ENCODE data around the gene B4GALNT1.
"Not testable (repeated sequence)": the region's sequence is repeated elsewhere in the genome, so short reads cannot be mapped to it uniquely, and the experiment has no call there.

Gene B4GALNT1

GRCh38 chr12:57620245-57620935, 12.6 kb downstream of the B4GALNT1 start:
- no peak for DNase-seq (ENCODE audit: low spot score)
- TF ChIP-seq CTCF (IDR thresholded peaks at IDR 0.05; ENCODE audit: extremely low read depth, missing control alignments): no peak

- no peak for TF ChIP-seq CTCF (IDR thresholded peaks at IDR 0.05; ENCODE audit: extremely low read depth, missing control alignments)
- DNase-seq (ENCODE audit: low spot score): peak; percentile 43
Measured at GRCh38 chr12:57619434-57620244, 13.4 kb downstream of the B4GALNT1 start.

DNA sequence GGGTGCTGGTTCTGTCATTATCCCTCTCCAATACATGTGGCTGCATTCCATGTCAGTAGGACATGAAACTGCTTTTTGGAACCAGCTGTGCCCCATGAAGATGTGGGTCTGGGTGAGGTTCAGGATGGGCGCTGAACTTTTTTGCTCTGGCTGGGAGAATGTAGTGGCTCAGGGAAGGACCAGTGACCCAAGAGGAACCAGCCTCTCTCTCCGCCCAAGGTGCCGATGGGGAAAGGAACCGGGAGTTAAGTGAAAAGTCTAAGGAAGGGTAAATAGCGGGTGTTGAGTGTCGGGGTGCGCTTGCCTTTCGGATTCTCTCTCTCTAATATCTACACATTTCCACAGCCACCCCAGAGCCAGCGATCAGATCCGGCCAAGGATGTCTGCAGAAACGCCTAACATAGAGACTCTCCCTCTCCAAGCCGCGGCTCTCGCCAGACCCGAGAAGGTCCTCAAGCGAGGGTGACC, 14.0 kb downstream of the B4GALNT1 start:
- DNase-seq (ENCODE audit: low spot score): no peak
- no peak for TF ChIP-seq CTCF (IDR thresholded peaks at IDR 0.05; ENCODE audit: extremely low read depth, missing control alignments)

DNA sequence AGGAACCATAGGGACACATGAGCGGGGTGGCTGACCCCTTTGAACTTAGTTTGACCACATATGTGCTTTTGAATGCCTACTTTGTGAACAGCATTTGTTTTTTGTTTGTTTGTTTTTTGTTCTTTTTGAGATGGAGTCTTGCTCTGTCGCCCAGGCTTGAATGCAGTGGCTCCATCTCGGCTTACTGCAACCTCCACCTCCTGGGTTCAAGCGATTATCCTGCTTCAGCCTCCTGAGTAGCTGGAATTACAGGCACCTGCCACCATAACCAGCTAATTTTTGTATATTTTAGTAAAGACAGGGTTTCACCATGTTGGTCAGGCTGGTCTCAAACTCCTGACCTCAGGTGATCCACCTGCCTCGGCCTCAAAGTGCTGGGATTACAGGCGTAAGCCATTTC, 14.6 kb downstream of the B4GALNT1 start:
- DNase-seq (ENCODE audit: low spot score): not testable (repeated sequence)

DNA sequence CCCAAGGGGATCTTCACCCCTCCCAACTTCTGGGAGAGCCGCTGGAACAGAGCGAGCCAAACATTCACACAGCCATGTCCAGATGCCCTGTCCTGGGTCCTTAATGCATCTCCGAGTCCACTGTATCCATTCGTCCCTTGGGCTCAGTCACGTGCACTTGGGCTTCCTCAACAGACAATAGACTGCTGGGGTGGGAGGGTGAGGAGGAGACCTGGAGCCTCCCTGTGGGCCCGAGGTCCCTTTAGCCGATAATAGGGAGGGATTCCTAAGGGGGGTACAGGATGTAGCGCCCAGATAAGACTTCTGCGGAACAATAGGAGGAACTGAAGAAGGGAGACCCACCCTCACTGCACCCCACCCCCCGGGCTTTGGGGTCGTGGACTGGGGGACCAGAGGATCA, 15.1 kb downstream of the B4GALNT1 start:
- no peak for TF ChIP-seq CTCF (IDR thresholded peaks at IDR 0.05; ENCODE audit: extremely low read depth, missing control alignments)
- no peak for DNase-seq (ENCODE audit: low spot score)

- no peak for TF ChIP-seq CTCF (IDR thresholded peaks at IDR 0.05; ENCODE audit: extremely low read depth, missing control alignments)
Measured at GRCh38 chr12:57616383-57617101, 16.5 kb downstream of the B4GALNT1 start.

DNA sequence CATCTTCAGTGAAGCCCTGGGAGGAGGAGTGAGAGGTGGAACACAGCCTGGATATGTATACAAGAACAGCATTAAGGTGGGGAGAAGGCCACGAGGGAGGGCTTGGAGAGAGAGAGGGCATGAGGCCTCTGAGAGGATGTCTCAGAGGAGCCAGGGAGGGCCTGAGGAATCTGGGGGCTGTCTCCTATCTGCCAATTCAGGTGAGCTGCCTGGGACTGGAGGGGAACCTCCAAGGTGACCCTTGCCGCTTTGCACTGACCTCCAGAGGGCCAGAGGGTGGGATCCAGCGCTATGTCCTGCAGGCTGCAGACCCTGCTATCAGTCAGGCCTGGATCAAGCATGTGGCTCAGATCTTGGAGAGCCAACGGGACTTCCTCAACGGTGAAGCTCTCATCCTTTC, 17.4 kb downstream of the B4GALNT1 start:
- no peak for DNase-seq (ENCODE audit: low spot score)
- no peak for TF ChIP-seq CTCF (IDR thresholded peaks at IDR 0.05; ENCODE audit: extremely low read depth, missing control alignments)

More at GRCh38 chr12:57616383-57617101, 16.5 kb downstream of the B4GALNT1 start:
- no peak for DNase-seq (ENCODE audit: low spot score)
